Measurements from ENCODE around the gene DIP2A.

- TF ChIP-seq CTCF (IDR thresholded peaks at IDR 0.05): no peak
- TF ChIP-seq POLR2A (IDR thresholded peaks at IDR 0.05): no peak
- TF ChIP-seq POLR2AphosphoS5 (IDR thresholded peaks at IDR 0.05): no peak
Observed at GRCh38 chr21:46544824-46545223, 86.1 kb downstream of the DIP2A start.

All from gastroesophageal sphincter (tissue), 3 donors.